ENCODE measurements around the gene ZMYND19. TPM values are rescaled to one million over a fixed set of nuclear protein-coding genes. Genes with fewer than 3 reads are reported as not detected.

Gene ZMYND19
- total and polyA plus RNA-seq, 2 of the 8 experiments (the other 6 are each of a cell fraction or from before 2014, with no cell fraction given), result 42.4 to 58.7 TPM

DNA sequence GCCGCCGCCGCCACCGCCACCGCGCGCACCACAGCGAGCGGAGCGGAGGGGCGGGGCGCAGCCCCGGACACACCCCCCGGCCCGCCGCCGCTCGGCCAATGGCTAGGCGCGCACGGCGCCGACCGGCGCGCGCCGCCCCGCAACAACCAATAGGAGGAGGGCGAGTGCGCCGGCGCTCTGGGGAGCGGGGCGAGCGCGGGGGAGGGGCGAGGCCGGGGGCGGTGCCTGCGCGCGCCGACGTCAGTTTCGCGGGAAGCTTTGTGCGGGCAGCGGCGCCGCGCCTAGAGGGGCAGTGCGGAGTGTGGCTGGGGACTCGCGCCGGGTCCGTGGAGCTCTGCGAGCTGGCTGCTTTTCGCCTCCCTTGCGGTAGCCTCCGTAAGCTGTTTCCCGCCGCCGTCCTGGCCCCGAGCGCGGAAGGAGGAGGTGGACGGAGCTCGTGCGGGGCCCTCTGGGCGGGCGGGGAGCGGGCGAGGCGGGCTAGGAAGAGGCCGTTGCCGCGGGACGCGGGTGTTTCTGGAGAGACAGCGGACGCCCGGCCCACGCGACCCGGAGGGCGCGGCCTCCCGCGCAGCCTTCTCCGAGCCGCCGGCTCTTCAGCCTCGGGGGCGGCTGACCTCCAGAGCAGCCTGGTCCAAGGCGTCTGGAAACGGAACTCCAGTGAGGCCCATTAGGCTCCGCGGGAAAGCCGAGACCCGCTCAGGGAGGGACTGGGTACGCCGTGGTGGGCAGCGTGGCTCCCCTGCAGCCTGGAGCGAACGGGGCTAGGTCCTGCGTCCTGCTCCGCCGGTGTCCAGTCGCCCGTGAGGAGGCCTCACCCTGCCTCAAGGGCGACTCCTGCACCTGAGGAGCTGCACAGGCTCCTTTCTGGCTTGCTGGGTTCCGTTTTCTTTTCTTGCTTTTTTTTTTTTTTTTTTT is at the start of gene ZMYND19 (continued):
- TF ChIP-seq, protein P1, sequence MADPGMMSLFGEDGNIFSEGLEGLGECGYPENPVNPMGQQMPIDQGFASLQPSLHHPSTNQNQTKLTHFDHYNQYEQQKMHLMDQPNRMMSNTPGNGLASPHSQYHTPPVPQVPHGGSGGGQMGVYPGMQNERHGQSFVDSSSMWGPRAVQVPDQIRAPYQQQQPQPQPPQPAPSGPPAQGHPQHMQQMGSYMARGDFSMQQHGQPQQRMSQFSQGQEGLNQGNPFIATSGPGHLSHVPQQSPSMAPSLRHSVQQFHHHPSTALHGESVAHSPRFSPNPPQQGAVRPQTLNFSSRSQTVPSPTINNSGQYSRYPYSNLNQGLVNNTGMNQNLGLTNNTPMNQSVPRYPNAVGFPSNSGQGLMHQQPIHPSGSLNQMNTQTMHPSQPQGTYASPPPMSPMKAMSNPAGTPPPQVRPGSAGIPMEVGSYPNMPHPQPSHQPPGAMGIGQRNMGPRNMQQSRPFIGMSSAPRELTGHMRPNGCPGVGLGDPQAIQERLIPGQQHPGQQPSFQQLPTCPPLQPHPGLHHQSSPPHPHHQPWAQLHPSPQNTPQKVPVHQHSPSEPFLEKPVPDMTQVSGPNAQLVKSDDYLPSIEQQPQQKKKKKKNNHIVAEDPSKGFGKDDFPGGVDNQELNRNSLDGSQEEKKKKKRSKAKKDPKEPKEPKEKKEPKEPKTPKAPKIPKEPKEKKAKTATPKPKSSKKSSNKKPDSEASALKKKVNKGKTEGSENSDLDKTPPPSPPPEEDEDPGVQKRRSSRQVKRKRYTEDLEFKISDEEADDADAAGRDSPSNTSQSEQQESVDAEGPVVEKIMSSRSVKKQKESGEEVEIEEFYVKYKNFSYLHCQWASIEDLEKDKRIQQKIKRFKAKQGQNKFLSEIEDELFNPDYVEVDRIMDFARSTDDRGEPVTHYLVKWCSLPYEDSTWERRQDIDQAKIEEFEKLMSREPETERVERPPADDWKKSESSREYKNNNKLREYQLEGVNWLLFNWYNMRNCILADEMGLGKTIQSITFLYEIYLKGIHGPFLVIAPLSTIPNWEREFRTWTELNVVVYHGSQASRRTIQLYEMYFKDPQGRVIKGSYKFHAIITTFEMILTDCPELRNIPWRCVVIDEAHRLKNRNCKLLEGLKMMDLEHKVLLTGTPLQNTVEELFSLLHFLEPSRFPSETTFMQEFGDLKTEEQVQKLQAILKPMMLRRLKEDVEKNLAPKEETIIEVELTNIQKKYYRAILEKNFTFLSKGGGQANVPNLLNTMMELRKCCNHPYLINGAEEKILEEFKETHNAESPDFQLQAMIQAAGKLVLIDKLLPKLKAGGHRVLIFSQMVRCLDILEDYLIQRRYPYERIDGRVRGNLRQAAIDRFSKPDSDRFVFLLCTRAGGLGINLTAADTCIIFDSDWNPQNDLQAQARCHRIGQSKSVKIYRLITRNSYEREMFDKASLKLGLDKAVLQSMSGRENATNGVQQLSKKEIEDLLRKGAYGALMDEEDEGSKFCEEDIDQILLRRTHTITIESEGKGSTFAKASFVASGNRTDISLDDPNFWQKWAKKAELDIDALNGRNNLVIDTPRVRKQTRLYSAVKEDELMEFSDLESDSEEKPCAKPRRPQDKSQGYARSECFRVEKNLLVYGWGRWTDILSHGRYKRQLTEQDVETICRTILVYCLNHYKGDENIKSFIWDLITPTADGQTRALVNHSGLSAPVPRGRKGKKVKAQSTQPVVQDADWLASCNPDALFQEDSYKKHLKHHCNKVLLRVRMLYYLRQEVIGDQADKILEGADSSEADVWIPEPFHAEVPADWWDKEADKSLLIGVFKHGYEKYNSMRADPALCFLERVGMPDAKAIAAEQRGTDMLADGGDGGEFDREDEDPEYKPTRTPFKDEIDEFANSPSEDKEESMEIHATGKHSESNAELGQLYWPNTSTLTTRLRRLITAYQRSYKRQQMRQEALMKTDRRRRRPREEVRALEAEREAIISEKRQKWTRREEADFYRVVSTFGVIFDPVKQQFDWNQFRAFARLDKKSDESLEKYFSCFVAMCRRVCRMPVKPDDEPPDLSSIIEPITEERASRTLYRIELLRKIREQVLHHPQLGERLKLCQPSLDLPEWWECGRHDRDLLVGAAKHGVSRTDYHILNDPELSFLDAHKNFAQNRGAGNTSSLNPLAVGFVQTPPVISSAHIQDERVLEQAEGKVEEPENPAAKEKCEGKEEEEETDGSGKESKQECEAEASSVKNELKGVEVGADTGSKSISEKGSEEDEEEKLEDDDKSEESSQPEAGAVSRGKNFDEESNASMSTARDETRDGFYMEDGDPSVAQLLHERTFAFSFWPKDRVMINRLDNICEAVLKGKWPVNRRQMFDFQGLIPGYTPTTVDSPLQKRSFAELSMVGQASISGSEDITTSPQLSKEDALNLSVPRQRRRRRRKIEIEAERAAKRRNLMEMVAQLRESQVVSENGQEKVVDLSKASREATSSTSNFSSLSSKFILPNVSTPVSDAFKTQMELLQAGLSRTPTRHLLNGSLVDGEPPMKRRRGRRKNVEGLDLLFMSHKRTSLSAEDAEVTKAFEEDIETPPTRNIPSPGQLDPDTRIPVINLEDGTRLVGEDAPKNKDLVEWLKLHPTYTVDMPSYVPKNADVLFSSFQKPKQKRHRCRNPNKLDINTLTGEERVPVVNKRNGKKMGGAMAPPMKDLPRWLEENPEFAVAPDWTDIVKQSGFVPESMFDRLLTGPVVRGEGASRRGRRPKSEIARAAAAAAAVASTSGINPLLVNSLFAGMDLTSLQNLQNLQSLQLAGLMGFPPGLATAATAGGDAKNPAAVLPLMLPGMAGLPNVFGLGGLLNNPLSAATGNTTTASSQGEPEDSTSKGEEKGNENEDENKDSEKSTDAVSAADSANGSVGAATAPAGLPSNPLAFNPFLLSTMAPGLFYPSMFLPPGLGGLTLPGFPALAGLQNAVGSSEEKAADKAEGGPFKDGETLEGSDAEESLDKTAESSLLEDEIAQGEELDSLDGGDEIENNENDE (IDR thresholded peaks at IDR 0.05; ENCODE audit: insufficient replicate concordance, low read length), result no peak

Measured in H1 (cell line).